IMR-90 (cell line): ENCODE measurements around the gene TSEN15.

ENCODE experiments used
- MAFK ChIP-seq: IDR thresholded peaks from 2 replicates; pipeline ENCODE4 v1.6.1; 2012; ENCODE audit warnings: low read depth, low read length, improper control_type of control experiment
- MAZ ChIP-seq: IDR thresholded peaks from 2 replicates; pipeline ENCODE4 v1.6.1; 2012; ENCODE audit warnings: low read depth, mild to moderate bottlenecking, low read length, improper control_type of control experiment, moderate library complexity, borderline replicate concordance
- POLR2A ChIP-seq: IDR thresholded peaks from 2 replicates; pipeline ENCODE4 v1.6.1; 2012; ENCODE audit warnings: mild to moderate bottlenecking, low read depth, low read length
- RAD21 ChIP-seq: IDR thresholded peaks from 2 replicates; pipeline ENCODE4 v1.6.1; 2012; ENCODE audit warnings: low read length, improper control_type of control experiment
- RCOR1 ChIP-seq: IDR thresholded peaks from 2 replicates; pipeline ENCODE4 v1.6.1; 2012; ENCODE audit warnings: mild to moderate bottlenecking, low read length, improper control_type of control experiment; ENCODE audit not compliant: insufficient replicate concordance
- RFX5 ChIP-seq: IDR thresholded peaks from 2 replicates; pipeline ENCODE4 v1.8.0; 2012; ENCODE audit warnings: low read depth, mild to moderate bottlenecking, low read length, moderate library complexity
- TF ChIP-seq, protein P1 (sequence below): conservative IDR thresholded peaks from 2 replicates; pipeline ENCODE4 v1.5.1; 2012; ENCODE audit warnings: mild to moderate bottlenecking, low read depth, low read length, improper control_type of control experiment

GRCh38 chr1:184062640-184063286 is 11.2 kb downstream of the TSEN15 start:
- TF ChIP-seq RAD21 = no peak
- TF ChIP-seq POLR2A = no peak
- TF ChIP-seq, protein P1, sequence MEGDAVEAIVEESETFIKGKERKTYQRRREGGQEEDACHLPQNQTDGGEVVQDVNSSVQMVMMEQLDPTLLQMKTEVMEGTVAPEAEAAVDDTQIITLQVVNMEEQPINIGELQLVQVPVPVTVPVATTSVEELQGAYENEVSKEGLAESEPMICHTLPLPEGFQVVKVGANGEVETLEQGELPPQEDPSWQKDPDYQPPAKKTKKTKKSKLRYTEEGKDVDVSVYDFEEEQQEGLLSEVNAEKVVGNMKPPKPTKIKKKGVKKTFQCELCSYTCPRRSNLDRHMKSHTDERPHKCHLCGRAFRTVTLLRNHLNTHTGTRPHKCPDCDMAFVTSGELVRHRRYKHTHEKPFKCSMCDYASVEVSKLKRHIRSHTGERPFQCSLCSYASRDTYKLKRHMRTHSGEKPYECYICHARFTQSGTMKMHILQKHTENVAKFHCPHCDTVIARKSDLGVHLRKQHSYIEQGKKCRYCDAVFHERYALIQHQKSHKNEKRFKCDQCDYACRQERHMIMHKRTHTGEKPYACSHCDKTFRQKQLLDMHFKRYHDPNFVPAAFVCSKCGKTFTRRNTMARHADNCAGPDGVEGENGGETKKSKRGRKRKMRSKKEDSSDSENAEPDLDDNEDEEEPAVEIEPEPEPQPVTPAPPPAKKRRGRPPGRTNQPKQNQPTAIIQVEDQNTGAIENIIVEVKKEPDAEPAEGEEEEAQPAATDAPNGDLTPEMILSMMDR = no peak
- no peak for TF ChIP-seq MAFK
- no peak for TF ChIP-seq RCOR1
- TF ChIP-seq RFX5 = no peak
- TF ChIP-seq MAZ = no peak
